Cardiac muscle cell (in vitro differentiated cells and primary cell): ENCODE results near the gene RELN. TPM values are rescaled to one million over a fixed set of nuclear protein-coding genes. Genes with fewer than 3 reads are reported as not detected.

Experiments
- DNase-seq, 2 donors: peaks; one replicate each; pipeline versions ENCODE4 v3.0.0 to v3.0.0-alpha.2; 2010 to 2017; ENCODE audit warnings: low read depth in 1 of 2, low spot score in 1 of 2
- H3K27ac ChIP-seq: fragments of 200-600 bp; sonication (generic); 2 replicates; pipeline ENCODE4 v1.5.1; 2016
- H3K27me3 ChIP-seq: fragments of 200-600 bp; sonication (generic); 2 replicates; pipeline ENCODE4 v1.6.0; 2016; ENCODE audit warnings: control low read depth
- H3K36me3 ChIP-seq: fragments of 200-600 bp; sonication (generic); 2 replicates; pipeline ENCODE4 v1.5.1; 2016; ENCODE audit warnings: control low read depth
- H3K4me1 ChIP-seq: fragments of 200-600 bp; sonication (generic); 2 replicates; pipeline ENCODE4 v1.8.1; 2017; ENCODE audit warnings: low read depth, mild to moderate bottlenecking, mixed run types
- H3K4me3 ChIP-seq: fragments of 200-600 bp; sonication (generic); 2 replicates; pipeline ENCODE4 v1.5.1; 2016; ENCODE audit warnings: mild to moderate bottlenecking
- H3K9me3 ChIP-seq: fragments of 200-600 bp; sonication (generic); 2 replicates; pipeline ENCODE4 v1.5.1; 2017; ENCODE audit warnings: low read depth, mild to moderate bottlenecking, control low read depth
- polyA plus RNA-seq: library from polyadenylated mRNA; unstranded; fragments of >200 nt; fragmentation: Nextera tagmentation; extraction: Ambion mirVana; gene quantifications from 2 replicates; pipeline ENCODE4 v1.2.1, GENCODE V29; 2016
- total RNA-seq: library from RNA; depleted of rRNA; stranded (reverse); fragments of >200 nt; gene quantifications from 2 replicates; pipeline ENCODE4 v1.2.3, GENCODE V29; 2016
- TF ChIP-seq, protein P1 (sequence below): IDR thresholded peaks from 2 replicates; pipeline ENCODE4 v1.5.1; 2012; ENCODE audit warnings: low read depth, mild to moderate bottlenecking, low read length

RELN gene
- total and polyA plus RNA-seq, 2 experiments from 2014 or later, result 19.2 to 46.9 TPM

DNA sequence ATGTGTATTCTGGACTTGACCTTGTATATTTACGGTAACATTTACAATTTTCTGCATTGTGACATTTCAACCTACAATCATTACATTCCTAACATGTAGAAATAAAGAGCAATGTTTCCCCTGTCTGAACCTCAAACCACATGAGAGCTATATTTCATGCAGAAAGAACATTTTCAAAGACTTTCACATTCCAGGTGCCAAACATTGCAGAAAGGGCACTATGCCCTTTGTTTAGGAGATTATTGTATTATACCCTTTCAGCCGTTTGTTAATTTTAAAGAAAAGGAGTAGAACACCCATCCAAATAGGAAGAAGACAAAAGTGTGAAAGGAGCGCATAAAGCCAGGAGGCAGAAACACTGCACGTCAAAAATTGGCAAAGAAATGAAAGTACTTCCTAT, 260.4 kb downstream of the RELN start:
- DNase-seq, result no peak
- Histone ChIP-seq H3K4me1 (no peaks in the 10 kb centered on the region), H3K36me3 (no peaks in the 10 kb centered on the region), H3K4me3 (no peak overlapping the region), H3K9me3 (no peaks in the 10 kb centered on the region), H3K27me3 (no peaks in the 10 kb centered on the region), H3K27ac (no peak overlapping the region)
- TF ChIP-seq, protein P1, sequence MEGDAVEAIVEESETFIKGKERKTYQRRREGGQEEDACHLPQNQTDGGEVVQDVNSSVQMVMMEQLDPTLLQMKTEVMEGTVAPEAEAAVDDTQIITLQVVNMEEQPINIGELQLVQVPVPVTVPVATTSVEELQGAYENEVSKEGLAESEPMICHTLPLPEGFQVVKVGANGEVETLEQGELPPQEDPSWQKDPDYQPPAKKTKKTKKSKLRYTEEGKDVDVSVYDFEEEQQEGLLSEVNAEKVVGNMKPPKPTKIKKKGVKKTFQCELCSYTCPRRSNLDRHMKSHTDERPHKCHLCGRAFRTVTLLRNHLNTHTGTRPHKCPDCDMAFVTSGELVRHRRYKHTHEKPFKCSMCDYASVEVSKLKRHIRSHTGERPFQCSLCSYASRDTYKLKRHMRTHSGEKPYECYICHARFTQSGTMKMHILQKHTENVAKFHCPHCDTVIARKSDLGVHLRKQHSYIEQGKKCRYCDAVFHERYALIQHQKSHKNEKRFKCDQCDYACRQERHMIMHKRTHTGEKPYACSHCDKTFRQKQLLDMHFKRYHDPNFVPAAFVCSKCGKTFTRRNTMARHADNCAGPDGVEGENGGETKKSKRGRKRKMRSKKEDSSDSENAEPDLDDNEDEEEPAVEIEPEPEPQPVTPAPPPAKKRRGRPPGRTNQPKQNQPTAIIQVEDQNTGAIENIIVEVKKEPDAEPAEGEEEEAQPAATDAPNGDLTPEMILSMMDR, result no peak

DNA sequence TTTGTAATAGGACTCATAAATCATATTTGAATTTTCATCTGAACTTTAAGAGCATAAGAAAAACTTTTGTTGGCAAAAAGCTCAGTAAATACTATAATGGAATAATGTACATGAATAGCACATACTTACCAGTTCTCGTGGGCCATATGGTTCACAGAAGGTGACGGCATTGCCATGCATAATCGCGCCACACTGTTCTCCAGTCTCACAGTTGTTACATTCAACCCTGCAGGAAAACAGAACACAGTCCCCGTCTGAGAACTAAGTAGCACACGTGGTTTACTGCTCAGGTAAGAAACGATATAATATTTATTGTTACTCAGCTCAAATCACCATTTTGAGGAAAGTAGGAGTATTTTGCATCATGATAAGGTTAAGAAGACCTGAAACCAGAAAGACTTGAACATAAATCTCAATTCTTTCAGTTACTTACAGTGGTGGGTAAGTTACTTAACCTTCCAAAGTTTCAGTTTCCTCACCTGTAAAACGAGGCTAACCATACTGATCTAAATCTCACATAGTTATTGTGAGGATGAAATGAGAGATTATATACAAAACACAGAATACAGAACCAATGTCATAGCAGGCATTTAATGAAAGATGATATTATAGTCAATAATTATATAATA, 261.4 kb downstream of the RELN start:
- DNase-seq, result no peak
- H3K27ac ChIP-seq, result no peak overlapping the region
- no peaks in the 10 kb centered on the region for H3K9me3 ChIP-seq
- no peak overlapping the region for H3K4me3 ChIP-seq
- H3K27me3 ChIP-seq, result no peaks in the 10 kb centered on the region
- H3K4me1 ChIP-seq, result no peaks in the 10 kb centered on the region
- TF ChIP-seq, protein P1, result no peak
- H3K36me3 ChIP-seq, result no peaks in the 10 kb centered on the region

DNA sequence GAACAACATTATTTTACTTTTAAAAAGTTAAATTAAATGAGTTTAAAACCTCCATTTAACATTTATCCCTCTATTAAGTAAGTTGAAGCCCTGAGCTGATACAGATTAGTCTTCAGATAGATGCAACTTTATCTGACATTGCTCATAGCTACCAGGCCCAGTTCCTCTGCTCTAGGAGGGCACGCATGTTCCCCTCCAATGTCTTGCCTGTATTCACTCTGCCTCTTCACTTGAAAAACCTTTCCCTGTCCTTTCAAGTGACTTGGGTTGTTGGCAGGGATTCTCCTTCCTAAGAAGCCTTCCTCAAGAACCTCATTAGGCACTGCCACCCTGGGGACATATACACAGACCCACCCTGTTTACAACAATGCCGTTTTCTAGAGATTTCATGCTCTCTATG, 270.4 kb downstream of the RELN start:
- no peaks in the 10 kb centered on the region for H3K27me3 ChIP-seq
- TF ChIP-seq, protein P1, result no peak
- H3K9me3 ChIP-seq, result no peaks in the 10 kb centered on the region
- no peaks in the 10 kb centered on the region for H3K36me3 ChIP-seq
- H3K27ac ChIP-seq, result no peak overlapping the region
- no peak overlapping the region for H3K4me3 ChIP-seq
- H3K4me1 ChIP-seq, result no peaks in the 10 kb centered on the region
- no peak for DNase-seq

DNA sequence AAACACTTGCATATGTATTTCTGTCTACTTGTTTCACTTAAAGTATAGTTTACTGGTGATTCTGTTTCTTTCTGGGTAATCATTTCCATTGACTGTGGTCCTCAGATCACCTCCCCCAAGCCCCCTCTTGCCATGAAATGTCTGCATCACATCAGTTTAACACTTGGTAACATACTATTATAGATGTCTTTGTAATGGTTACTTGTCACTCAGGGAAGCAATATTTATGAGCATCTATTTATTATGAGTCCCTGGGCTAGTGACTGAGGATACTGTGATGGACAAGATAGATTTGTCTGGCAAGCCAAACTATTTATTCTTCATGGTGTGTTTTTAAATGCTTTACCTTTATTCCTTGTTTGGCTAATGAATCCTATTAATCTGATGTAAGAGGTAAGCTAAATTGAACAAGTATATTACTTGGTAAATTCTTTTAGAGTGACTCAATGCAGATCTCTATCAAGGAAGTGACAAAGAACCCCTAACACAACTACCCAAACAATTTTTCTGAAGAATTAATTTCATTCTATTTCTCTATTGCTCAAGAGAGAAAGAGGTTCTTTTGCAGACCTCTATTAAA, 270.9 kb downstream of the RELN start:
- peak in 1 of 2 donors; percentile 12 for DNase-seq
- no peaks in the 10 kb centered on the region for H3K4me1 ChIP-seq
- TF ChIP-seq, protein P1, result no peak
- no peak overlapping the region for H3K27ac ChIP-seq
- no peaks in the 10 kb centered on the region for H3K36me3 ChIP-seq
- H3K27me3 ChIP-seq, result no peaks in the 10 kb centered on the region
- H3K9me3 ChIP-seq, result no peaks in the 10 kb centered on the region
- H3K4me3 ChIP-seq, result no peak overlapping the region

DNA sequence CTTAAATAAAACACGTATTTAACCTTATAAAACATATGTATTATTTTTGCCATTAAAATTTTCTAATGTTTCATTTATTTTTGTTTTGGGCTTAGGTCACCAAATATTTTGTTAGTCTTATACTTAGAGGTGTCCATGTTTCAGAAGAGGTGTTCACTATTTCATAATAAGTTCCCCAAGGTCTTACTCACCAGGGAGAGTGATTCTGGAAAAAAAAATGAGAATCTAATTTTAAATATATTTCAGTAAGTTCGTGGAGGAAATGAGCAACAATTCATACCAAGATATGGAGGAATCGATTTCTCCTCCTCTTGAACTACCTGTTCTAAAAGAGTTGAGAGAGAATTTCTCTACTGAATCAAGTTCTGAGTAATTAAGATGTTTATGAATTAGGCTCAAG, 271.9 kb downstream of the RELN start:
- TF ChIP-seq, protein P1, result no peak
- Histone ChIP-seq H3K9me3 (no peaks in the 10 kb centered on the region), H3K27me3 (no peaks in the 10 kb centered on the region), H3K27ac (no peak overlapping the region), H3K4me3 (no peak overlapping the region), H3K4me1 (no peaks in the 10 kb centered on the region), H3K36me3 (no peaks in the 10 kb centered on the region)
- DNase-seq, result no peak
